ENCODE data around the gene UBE4B. TPM values are rescaled to one million over a fixed set of nuclear protein-coding genes. Genes with fewer than 3 reads are reported as not detected.

UBE4B gene
- total and polyA plus RNA-seq, 2 of the 13 experiments (the other 11 are each of a cell fraction or from before 2014, with no cell fraction given) = 15.2 to 24.8 TPM

DNA sequence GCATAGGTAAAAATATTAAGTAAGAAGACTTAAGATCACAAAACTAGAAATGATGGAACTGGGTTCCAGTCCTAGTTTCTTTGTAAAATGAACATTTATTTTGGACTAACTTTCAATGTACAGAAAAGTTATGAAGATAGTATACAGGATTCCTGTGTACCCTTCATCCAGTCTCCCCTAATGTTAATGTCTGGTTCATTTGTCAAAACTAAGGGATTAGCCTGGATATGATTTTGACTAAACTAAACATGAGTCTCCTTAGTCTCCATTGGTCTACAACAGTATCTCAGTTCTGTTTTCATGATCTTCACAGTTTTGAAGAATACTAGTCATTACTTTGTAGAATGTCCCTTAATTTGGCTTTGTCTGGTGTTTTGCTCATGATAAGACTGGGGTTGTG, 54.5 kb downstream of the UBE4B start (continued):
- TF ChIP-seq ZNF18 (CRISPR knock-in tag; IDR thresholded peaks at IDR 0.05; ENCODE audit: insufficient replicate concordance) (no peak), NR2F6 (IDR thresholded peaks at IDR 0.05) (no peak), NR2F6 (CRISPR knock-in tag; IDR thresholded peaks at IDR 0.05) (no peak)

DNA sequence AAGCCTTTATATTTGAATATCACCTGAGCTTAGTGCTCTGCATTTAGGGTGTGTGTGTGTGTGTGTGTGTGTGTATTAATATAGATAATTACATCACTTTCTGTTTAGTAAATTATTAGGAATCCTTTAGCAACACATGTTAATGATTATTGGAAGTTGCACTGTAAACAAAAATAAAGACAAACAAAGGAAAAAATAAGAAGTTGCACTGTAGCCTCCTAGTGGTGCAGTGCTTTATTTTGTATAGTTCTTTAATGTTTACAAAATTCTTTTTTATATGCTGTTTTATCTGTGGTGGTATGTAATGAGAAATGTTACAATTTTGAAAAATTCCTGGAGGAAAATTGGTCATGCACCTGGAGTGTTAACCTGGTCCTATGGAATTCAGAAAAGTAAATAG, 69.2 kb downstream of the UBE4B start:
- intact Hi-C loops (cut with micrococcal nuclease; ENCODE audit: unreplicated experiment) (no loop called here), in situ Hi-C loops (cut with HindIII; ENCODE audit: extremely low pct_ligation_motif_present, low pct_unique_long_range_greater_than_20kb) (no loop called here)
- ChIA-PET CTCF (ENCODE audit: low intra/inter-chr PET ratio, low total read pairs) (no interaction called here), POLR2A (no interaction called here)
- Histone ChIP-seq H3K9ac (ENCODE audit: insufficient read depth, low read depth, low read length) (no peak overlapping the region), H3K9me3 (ENCODE audit: low read length) (no peaks in the 10 kb centered on the region), H3K36me3 (replicated peaks in 1 of 2; ENCODE audit: control insufficient read depth in 1 of 2, insufficient read depth in 2 of 2, low read length in 2 of 2) (peaks cover 17 to 49% of the 10 kb centered on the region in 2 experiments), H3K4me3 (replicated peaks in 1 of 3; ENCODE audit: insufficient read depth in 1 of 3, low read depth in 2 of 3, low read length in 3 of 3) (no peak overlapping the region), H3K4me2 (ENCODE audit: low read depth, low read length) (no peak overlapping the region), H2AFZ (ENCODE audit: low read length) (no peak overlapping the region), H3K79me2 (ENCODE audit: insufficient read depth, low read length) (no peaks in the 10 kb centered on the region), H3K27ac (ENCODE audit: extremely low read length, insufficient read depth, low read length) (no peak overlapping the region), H4K20me1 (ENCODE audit: insufficient read depth, low read length) (no peaks in the 10 kb centered on the region), H3K27me3 (ENCODE audit: control insufficient read depth in 1 of 2, insufficient read depth in 2 of 2, low read length in 2 of 2) (no peaks in the 10 kb centered on the region), H3K4me1 (ENCODE audit: insufficient read depth, low read length) (no peaks in the 10 kb centered on the region)
- TF ChIP-seq, protein P1, sequence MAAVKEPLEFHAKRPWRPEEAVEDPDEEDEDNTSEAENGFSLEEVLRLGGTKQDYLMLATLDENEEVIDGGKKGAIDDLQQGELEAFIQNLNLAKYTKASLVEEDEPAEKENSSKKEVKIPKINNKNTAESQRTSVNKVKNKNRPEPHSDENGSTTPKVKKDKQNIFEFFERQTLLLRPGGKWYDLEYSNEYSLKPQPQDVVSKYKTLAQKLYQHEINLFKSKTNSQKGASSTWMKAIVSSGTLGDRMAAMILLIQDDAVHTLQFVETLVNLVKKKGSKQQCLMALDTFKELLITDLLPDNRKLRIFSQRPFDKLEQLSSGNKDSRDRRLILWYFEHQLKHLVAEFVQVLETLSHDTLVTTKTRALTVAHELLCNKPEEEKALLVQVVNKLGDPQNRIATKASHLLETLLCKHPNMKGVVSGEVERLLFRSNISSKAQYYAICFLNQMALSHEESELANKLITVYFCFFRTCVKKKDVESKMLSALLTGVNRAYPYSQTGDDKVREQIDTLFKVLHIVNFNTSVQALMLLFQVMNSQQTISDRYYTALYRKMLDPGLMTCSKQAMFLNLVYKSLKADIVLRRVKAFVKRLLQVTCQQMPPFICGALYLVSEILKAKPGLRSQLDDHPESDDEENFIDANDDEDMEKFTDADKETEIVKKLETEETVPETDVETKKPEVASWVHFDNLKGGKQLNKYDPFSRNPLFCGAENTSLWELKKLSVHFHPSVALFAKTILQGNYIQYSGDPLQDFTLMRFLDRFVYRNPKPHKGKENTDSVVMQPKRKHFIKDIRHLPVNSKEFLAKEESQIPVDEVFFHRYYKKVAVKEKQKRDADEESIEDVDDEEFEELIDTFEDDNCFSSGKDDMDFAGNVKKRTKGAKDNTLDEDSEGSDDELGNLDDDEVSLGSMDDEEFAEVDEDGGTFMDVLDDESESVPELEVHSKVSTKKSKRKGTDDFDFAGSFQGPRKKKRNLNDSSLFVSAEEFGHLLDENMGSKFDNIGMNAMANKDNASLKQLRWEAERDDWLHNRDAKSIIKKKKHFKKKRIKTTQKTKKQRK (IDR thresholded peaks at IDR 0.05; ENCODE audit: low read length) = no peak
- TF ChIP-seq ZNF577 (CRISPR knock-in tag; IDR thresholded peaks at IDR 0.05; ENCODE audit: borderline replicate concordance, low read depth) (no peak), ZNF33B (CRISPR knock-in tag; IDR thresholded peaks at IDR 0.05) (no peak), KDM4B (CRISPR knock-in tag; IDR thresholded peaks at IDR 0.05) (no peak), GABPA (IDR thresholded peaks at IDR 0.05; ENCODE audit: low read depth, low read length) (no peak), GABPA (CRISPR knock-in tag; IDR thresholded peaks at IDR 0.05; ENCODE audit: low read depth) (no peak), ZNF546 (CRISPR knock-in tag; conservative IDR thresholded peaks at IDR 0.05) (no peak), ZNF264 (CRISPR knock-in tag; IDR thresholded peaks at IDR 0.05) (no peak)
- TF ChIP-seq, protein P2, sequence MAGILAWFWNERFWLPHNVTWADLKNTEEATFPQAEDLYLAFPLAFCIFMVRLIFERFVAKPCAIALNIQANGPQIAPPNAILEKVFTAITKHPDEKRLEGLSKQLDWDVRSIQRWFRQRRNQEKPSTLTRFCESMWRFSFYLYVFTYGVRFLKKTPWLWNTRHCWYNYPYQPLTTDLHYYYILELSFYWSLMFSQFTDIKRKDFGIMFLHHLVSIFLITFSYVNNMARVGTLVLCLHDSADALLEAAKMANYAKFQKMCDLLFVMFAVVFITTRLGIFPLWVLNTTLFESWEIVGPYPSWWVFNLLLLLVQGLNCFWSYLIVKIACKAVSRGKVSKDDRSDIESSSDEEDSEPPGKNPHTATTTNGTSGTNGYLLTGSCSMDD (CRISPR knock-in tag; IDR thresholded peaks at IDR 0.05) = no peak
- ATAC-seq (no peak), FAIRE-seq (no peak), DNase-seq (ENCODE audit: low spot score) (no peak)
- no TSS peak for BruUV-seq (replicated peaks)

All from HepG2 (cell line).